Amniotic stem cell (primary cell): ENCODE data around the gene MIPOL1.
"Not testable (repeated sequence)": the region's sequence is repeated elsewhere in the genome, so short reads cannot be mapped to it uniquely, and the experiment has no call there.

Experiments used
- DNase-seq: peaks from one replicate; lab custom pipeline; 2025; lab: John Stamatoyannopoulos, UW

The MIPOL1 gene

DNA sequence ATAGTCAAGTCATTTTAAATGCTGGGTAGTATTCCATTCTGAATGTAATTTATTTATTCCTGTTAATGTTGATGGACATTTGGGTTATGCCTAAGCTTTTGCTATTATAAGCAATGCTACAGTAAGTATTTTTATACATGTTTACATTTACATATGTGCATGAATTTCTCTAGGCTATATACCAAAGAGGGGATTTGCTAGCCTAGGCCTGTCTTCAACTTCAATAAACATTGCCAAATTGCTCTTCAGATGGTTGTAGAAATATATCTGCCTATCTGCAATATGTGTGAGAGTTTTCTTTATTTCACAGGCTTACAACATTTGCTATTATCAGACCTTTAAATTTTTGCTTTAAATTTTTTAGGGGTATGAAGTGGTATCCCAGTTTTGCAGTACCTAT lies 87.0 kb downstream of the MIPOL1 start:
- no peak for DNase-seq

DNA sequence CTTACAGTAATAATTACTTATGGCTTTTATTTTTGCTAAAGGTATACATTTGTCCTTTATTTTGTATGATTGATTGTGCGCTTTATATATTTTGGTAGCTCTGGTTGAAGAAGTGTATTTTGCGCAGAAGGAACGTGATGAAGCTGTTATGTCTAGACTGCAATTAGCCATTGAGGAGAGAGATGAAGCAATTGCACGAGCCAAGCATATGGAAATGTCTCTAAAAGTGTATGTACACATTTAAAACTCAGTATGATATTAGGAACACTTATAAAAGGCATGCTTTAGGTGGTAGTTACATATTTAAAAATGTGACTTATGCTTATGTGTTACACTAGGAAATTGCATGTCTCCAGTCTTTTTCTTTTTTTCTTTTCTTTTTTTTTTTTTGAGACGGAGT lies 87.5 kb downstream of the MIPOL1 start:
- no peak for DNase-seq

DNA sequence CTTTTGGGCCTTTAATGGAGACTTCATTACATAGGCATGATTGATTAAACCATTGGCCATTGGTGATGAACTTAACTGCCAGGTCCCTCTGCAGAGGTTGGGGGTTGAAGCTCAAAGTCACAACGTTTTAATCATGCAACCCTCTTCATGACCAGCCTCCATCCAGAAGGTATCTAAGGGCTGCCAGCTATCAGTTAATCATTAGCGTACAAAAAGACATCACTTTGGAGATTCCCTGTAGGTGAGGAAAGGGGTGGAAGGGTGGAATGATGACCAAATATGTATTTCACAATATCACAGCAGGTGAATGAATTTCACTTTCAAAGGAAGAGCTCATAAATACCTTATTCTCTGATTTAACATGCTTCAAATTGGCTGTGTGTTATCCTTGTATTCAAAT lies 92.0 kb downstream of the MIPOL1 start:
- DNase-seq, result no peak

DNA sequence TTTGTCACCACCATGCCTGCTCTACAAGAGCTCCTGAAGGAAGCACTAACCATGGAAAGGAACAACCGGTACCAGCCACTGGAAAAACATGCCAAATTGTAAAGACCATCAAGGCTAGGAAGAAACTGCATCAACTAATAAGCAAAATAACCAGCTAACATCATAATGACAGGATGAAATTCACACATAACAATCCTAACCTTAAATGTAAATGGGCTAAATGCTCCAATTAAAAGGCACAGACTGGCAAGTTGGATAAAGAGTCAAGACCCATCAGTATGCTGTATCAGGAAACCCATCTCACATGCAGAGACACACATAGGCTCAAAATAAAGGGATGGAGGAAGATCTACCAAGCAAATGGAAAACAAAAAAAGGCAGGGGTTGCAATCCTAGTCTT lies 97.5 kb downstream of the MIPOL1 start:
- not testable (repeated sequence) for DNase-seq

DNA sequence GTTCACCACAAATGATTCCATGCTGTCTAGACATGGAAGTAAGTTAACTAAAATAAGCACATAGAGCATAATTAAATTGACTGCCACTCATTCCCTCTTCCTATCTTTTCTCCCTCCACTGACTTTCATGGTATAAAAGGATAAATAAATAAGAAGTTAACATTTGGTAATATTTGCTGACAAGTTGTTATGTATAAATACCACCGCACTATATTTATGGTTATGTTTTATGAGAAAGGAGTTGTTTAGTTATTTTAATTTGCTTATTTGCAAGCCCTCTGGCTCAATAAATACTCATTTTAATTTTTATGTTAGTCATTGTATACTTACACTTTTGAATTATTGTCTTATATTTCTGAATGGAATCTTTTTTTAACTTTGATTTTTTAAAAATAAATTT lies 113.5 kb downstream of the MIPOL1 start:
- no peak for DNase-seq

DNA sequence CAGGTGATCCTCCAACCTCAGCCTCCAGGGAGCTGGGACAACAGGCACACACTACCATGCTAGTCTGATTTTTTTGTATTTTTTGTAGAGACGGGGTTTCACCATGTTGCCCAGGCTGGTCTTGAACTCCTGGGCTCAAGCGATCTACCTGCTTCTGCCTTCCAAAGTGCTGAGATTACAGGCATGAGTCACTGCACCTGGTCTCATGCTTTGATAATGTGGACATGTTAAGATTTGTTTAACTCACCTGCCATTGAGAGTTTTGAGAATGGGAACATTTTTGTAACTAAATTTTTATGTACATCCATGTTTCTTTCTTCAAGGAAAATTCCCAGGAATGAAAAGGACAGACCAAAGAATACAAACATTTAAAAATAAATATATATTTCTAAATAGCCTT lies 121.2 kb downstream of the MIPOL1 start:
- no peak for DNase-seq

DNA sequence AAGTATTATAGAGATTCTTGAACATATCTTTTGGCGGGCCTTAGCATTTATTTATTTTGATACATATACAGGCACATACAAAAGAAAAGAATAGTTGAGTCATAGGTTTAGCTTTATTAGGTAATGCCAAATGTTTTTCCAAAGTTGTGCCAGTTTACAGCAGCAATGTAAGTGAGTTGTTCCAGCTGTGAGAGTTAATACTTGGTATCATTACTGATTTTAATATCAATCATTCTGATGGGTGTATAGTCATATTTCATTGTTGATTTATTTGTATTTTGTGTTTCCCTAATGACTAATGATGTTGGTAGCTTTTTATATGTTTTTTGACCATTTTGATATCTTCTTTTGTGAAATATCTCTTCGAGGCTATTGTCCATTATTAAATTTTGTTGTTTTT lies 122.4 kb downstream of the MIPOL1 start:
- no peak for DNase-seq

DNA sequence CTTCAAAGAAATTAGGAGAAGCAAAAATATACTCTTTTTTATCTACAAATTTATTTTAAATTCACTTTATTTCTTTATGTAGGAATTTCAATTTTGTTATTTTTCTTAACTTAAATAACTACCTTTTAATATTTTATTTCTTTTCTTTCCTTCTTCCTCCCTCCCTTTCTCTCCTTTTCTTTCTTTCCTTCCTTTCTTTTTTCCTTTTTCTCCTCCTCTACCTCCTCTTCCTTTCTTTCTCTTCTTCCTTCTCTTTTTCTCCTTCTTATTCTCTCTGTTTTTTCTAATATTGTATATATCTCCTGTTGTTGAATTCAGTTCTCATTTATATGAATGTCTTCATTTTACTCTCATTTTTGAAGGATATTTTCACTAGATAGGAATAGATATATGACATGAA lies 127.6 kb downstream of the MIPOL1 start:
- DNase-seq, result no peak

DNA sequence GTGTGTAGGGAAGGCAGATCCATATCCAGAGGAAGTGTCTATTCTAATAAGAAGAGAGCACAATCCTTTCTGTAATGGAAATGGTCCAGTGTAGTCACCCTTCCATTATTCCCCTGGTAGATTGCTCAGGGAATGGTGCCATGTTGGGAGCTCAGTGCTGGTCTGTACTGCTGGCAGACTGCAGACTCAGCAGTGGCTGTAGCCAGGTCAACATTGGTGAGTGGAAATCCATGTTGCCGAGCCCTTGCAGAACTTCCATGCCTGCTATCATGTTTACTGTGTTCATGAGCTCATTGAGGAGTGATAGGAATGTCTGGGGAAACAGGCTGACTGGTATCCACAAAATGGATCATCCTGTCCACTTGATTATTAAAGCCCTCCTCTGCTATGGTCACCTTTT lies 128.7 kb downstream of the MIPOL1 start:
- no peak for DNase-seq

DNA sequence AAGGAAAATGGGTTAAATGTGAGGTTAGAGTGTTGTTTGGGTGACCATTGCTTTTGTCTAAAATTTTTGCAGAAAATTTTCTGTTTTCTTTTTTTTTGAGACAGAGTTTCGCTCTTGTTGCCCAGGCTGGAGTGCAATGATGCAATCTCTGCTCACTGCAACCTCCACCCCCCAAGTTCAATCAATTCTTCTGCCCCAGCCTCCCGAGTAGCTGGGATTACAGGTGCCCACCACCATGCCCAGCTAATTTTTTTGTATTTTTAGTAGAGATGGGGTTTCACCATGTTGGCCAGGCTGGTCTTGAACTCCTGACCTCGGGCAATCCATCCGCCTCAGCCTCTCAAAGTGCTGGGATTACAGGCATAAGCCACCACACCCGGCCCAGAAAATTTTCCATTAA lies 130.2 kb downstream of the MIPOL1 start:
- DNase-seq, result not testable (repeated sequence)

DNA sequence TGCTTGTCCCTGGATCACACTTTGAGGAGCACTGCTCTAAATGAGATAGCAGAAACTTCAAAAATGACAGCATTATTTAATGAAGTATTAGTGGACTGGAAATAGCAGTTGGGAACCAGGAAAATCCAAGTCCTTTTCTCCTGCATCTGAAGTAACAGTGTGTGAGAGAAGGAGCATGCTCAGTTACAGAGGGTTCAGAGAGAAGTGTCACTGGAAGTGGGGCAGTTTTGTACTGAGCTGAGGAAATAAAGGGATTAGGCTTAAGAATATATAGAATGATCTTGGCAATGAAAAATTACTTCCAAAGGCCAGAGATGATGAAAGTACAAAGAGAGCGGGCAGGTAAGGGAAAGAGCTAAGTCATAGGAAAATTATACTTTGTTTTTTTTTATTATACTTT lies 130.9 kb downstream of the MIPOL1 start:
- DNase-seq, result no peak

DNA sequence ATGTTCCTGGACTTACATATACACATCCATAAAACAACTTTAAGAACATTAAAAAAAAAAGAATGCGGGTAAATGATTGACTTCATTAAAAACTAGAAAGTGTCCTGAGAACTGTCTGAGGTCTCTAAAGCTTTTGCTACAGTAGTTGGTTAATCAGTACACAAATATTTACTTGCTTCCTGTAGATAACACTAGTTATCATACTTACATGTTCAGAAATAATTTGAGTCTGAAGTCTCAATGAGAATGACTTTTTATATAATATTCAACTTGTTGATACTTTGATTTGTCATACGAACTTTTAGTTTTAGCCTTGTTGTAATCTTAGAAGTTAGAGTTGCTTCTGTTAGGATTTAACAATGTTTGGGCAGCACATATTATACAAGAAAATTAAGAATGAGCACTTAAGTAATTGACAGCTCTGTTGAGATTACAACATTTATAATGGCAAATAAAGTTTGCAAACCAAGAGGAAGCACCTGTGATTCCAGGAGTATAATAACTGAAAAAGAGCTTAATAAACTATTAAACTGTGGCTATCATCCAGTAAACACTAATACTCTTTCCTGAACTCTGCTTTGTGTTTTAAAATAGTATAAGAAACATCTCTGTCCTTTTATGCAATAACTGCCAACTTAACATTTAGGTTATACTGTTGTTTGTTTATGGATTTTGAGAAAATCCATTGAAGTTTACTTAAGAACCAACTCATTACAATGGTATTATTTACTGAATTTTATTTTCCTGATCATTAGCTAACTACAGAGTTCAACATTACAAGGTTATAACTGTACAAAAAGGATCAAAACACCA lies 131.7 kb downstream of the MIPOL1 start:
- no peak for DNase-seq

DNA sequence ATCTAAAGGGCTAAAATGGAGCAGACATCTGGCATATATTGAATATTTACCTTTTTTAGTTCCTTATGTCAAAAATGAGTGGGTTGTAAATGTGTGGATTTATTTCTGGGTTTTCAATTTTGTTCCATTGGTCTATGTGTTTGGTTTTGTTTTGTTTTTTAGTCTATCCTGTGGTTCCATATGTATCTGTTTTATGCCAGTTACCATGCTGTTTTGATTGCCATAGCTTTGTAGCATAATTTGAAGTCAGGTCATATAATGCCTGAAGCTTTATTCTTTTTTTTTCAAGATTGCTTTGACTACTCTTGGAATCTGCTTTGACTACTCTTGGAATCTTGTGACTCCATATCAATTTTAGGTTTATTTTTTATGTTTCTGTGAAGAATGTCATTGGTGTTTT lies 133.2 kb downstream of the MIPOL1 start:
- no peak for DNase-seq

DNA sequence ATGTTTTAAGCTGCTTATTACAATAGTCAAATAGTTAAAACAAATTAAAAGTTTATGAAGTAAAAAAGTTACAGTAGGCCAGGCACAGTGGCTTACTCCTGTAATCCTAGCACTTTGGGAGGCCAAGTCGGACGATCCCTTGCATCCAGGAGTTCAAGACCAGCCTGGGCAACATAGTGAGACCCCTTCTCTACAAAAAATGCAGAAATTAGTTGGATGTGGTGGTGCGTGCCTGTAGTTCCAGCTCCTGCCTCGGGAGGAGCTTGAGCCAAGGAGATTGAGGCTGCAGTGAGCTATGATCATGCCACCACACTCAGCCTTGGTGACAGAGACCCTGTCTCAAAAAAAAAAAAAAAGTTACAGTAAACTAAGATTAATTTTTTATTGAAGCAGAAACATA lies 142.6 kb downstream of the MIPOL1 start:
- no peak for DNase-seq

DNA sequence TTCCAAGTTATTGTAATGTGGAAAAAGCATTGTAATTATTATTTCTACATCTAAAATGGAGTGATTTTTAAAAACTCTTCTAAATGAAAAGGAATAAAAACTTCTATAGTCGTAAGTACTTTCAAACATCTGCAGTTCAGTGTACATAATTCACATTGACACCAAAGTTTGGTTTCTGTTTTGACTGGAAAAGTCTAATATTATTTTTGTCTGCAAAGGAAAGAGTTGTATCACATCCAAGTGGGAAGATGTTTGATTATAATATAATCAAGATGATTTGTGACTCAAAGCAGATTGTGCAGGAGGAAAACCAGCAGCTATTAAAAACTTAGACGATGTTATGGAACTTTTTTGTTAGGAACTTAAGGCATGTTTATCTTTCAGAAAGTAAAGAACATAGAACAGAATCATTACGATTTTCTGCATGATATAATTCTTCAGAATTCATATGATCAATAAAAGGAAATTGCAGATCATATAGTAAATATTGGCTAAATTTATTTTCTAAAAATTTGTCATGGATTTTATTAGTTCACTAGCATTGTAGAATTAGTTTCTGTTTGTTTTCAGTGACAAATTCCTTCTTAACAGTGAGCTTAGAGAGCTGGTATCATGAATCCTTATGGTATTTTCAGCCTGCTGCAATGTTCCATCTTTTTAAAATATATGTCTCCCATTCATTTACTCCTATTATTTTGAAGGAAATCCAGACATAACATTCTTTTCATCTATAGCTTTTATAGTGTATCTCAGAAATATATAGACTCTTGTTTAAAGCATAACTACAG lies 145.8 kb downstream of the MIPOL1 start:
- DNase-seq, result no peak

DNA sequence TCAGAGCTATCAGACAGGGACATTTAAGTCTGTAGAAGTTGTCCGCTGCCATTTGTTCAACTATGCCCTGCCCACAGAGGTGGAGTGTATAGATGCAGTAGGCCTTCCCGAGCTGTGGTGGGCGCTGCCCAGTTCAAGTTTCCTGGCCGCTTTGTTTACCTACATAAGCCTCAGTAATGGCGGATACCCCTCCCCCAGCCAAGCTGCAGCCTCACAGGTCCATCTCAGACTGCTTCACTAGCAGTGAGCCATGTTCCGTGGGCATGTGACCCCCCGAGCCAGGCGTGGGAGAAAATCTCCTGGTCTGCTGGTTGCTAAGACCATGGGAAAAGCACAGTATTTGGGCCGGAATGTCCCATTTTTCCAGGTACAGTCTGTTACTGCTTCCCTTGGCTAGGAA lies 165.9 kb downstream of the MIPOL1 start:
- DNase-seq, result no peak

DNA sequence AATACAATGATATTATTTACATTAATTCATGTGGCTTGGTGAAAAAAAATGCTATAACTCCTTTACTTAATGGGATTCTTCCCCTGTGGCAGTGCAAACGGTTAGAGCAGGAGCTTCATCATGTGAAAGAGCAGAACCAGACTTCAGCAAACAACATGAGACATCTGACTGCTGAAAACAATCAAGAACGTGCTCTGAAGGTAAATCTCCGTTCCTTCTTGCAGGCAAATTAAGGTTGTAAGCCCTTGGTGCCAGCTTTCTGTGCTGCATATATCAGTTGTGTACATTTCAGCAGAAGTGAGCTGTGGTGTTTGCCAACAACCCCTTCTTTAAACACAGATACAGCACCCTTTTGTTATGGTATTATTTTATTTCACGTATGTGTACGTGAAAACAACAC lies 171.7 kb downstream of the MIPOL1 start:
- no peak for DNase-seq

DNA sequence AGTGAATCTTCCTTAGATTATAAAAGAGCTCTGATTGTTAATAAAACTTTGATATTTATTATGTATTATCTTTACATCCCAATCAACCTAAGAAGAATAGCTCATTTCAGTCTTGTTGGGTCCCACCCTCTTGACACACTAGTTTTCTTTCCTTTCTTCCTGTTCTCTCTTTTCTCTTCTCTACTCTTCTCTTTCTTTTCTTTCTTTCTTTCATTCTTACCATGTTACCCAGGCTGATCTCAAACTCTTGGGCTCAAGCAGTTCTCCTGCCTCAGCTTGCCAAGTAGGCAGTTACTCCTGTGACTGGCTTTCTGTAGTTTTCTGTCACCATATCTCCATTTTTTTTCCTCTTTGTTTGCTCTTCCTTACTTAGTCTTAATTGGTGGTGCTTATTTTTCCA lies 177.8 kb downstream of the MIPOL1 start:
- no peak for DNase-seq

DNA sequence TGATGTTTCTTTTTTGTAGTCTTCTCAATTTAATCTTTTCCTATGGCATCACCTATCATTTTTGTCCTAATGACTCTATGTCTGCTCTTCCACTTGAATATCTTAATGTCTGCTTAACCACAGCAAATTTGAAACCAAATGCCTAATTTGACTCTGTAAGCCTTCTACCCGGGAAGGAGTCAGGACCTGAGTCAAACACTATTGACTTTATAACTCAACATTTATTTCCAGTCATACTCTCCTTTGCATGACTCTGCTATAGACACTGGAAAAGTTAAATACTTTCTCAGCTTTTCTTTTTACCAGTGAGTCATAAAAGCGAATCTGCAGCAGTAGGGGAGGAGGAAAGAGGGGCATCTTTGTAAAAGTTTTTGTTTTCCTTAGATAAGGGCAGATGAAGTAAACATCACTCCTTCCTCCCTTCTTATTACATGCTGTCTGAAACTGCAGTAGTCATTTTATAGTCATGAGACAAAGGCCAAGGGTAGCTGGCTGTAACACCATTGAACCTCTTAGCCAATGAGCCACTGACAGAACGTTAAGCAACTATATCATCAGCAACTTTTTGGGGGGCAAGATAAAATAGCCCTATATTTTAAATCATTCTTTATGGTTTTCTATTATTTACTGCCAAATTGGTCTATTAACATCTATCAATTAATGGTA lies 179.3 kb downstream of the MIPOL1 start:
- no peak for DNase-seq

DNA sequence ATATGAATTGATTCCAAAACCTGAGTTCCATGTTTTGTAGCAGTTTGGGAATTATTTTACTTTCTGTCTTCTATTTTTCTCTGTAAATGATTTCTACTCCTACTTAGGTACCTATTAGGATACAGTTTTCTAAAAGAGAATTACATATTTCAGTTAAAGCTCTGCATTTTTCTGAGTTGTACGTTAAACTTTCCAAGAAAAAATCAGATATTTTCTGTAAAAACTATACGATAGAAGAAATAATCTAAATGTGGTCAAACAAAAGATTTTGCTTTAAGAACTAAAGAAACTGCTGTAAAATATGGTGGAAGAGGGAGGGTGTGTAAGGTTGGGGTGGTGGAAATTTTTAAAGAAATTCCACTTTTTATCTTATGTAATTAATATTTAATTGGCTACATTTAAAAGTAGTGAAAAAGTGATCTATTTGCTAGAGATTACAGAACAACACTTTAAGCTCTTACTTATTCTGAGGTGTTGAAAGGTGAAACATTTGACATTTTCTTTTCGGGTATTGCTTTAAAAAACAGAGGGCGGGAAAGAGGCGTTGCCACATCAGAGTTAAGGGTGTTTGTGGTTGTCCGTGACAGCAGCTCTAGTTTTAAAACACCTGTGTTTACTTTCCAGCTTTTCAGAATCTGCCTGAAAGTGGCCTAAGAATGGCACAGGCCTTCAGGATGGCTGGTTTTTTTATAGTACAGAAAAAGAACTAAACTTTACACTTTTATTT lies 187.3 kb downstream of the MIPOL1 start:
- no peak for DNase-seq

DNA sequence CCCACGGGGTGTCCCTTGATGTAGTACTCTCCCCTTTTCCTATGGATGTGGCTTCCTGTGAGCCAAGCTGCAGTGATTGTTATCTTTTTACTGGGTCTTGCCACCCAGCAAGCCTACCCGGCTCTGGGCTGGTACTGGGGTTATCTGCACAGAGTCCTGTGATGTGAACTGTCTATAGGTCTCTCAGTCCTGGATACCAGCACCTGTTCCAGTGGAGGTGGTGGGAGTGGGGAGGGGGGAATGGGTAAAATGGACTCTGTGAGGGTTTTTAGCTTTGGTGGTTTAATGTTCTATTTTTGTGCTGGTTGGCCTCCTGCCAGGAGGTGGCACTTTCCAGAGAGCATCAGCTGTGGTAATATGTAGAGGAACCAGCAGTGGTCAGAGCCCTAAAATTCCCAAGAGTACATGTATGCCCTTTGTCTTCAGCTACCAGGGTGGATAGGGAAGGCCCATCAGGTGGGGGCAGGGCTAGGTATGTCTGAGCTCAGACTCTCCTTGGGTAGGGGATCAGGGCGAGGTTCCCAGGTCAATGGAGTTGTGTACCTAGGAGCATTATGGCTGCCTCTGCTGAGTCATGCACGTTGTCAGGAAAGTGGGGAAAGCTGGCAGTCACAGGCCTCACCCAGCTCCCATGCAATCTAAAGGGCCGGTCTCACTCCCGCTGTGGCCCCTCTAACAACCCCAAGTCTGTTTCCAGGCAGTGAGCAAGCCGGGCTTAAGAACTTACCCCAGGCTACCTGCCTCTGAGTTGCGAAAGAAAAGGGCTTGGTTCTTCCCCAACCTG lies 199.6 kb downstream of the MIPOL1 start:
- DNase-seq, result not testable (repeated sequence)

DNA sequence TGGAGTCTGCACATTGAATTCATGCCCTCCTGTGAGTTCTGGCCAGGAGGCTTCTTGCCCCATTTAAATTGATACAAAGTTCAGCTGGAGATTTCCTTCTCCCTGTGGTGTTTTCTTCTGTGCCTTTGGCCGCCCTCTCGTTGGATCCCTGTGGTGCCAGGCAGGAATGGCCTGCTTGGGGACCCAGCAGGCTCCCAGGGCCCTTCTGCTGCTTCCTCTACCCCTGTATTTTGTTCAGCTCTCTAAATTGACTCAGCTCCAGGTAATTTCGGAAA lies 200.1 kb downstream of the MIPOL1 start:
- DNase-seq, result no peak
